ENCODE data around the gene MDFI.

- TF ChIP-seq REST (IDR thresholded peaks at IDR 0.05; ENCODE audit: insufficient replicate concordance, low read depth): no peak
- TF ChIP-seq CTCF (IDR thresholded peaks at IDR 0.05; ENCODE audit: insufficient read depth, low read length): no peak
- no peak for TF ChIP-seq POLR2AphosphoS5 (IDR thresholded peaks at IDR 0.05; ENCODE audit: low read depth)
- TF ChIP-seq SPI1 (IDR thresholded peaks at IDR 0.05; ENCODE audit: borderline replicate concordance, low read depth): no peak
- no peak for TF ChIP-seq GABPA (IDR thresholded peaks at IDR 0.05; ENCODE audit: low read depth)
Measured at GRCh38 chr6:41689171-41690008, 51.1 kb downstream of the MDFI start.

All from HL-60 (cell line).